LHCN-M2 (cell line): ENCODE measurements around the gene TRIM44. TPM values are rescaled to one million over a fixed set of nuclear protein-coding genes. Genes with fewer than 3 reads are reported as not detected.

Source experiments
- DNase-seq: peaks from one replicate; pipeline ENCODE4 v3.0.0-alpha.2; 2012; ENCODE audit warnings: low read depth
- polyA plus RNA-seq: library from polyadenylated mRNA; unstranded; fragments of >200 nt; gene quantifications from one replicate; pipeline ENCODE4 v1.2.1, GENCODE V29; 2012; ENCODE audit warnings: missing spikeins
- total RNA-seq: library from RNA; depleted of rRNA; stranded (reverse); fragments of >200 nt; gene quantifications from 2 replicates; pipeline ENCODE4 v1.2.3, GENCODE V29; 2014; rRNA removed

Gene TRIM44, protein sequence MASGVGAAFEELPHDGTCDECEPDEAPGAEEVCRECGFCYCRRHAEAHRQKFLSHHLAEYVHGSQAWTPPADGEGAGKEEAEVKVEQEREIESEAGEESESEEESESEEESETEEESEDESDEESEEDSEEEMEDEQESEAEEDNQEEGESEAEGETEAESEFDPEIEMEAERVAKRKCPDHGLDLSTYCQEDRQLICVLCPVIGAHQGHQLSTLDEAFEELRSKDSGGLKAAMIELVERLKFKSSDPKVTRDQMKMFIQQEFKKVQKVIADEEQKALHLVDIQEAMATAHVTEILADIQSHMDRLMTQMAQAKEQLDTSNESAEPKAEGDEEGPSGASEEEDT
- 23.2 and 35.9 TPM in 2 replicates for total RNA-seq
- polyA plus RNA-seq: 32.2 TPM

DNA sequence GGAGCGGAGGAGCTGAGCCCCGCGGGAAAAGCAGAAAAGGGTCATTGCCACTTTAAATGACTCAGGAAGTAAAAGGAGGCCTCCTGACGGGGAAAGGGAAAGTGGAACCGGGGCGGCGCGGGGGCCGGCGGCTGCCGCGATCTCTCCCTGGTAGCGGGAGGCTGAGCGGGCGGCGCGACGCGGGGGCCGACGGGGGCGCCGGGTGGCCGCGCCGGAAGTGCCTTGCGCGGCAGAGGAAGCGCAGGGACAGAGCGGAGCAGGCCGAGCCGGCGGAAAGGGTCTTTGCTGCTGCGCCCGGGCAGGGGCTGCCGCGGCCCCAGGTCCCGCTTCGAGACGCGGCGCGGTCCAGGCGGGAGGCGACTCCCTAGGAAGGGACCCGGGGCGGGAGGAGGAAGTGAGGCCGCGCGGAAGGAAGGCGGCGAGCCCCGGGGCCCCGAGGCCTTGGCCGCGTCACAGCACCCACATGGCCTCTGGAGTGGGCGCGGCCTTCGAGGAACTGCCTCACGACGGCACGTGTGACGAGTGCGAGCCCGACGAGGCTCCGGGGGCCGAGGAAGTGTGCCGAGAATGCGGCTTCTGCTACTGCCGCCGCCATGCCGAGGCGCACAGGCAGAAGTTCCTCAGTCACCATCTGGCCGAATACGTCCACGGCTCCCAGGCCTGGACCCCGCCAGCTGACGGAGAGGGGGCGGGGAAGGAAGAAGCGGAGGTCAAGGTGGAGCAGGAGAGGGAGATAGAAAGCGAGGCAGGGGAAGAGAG is at the start of gene TRIM44:
Gene TRIM44 (plus strand): TSS at position 127 of the 759 bp plus-strand sequence. CDS start 337 bp downstream, at position 464.
- DNase-seq: peak; percentile 86

DNA sequence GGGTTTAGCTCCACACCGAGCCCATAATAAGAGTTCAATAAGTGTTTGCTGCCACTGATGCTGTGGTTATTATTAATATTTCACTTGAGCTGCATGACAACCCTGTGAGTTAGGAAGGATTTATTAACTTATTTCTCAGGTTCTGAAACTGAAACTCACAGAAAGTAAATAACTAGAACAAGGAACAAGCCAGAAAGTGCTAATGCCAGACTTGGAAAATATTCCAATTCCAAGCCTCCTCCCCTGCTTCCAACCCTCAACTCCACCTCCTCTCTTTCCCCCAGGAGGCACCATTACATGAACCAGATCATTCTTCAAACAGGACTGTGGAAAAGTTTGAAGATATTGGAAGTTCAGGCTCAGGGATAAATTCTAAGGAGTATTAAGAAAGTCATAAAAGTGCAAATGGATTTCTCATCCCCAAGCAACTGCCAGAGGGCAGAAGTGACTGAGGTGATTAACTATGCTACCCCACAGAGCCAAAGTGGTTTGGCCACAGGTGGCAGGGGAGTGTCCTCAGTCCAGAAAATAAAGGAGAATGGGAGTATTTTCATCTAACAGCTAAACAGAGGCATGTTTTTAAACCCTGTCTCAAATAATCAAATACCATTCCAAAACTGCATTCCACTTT is 47.5 kb upstream of the TRIM44 start:
- no peak for DNase-seq

DNA sequence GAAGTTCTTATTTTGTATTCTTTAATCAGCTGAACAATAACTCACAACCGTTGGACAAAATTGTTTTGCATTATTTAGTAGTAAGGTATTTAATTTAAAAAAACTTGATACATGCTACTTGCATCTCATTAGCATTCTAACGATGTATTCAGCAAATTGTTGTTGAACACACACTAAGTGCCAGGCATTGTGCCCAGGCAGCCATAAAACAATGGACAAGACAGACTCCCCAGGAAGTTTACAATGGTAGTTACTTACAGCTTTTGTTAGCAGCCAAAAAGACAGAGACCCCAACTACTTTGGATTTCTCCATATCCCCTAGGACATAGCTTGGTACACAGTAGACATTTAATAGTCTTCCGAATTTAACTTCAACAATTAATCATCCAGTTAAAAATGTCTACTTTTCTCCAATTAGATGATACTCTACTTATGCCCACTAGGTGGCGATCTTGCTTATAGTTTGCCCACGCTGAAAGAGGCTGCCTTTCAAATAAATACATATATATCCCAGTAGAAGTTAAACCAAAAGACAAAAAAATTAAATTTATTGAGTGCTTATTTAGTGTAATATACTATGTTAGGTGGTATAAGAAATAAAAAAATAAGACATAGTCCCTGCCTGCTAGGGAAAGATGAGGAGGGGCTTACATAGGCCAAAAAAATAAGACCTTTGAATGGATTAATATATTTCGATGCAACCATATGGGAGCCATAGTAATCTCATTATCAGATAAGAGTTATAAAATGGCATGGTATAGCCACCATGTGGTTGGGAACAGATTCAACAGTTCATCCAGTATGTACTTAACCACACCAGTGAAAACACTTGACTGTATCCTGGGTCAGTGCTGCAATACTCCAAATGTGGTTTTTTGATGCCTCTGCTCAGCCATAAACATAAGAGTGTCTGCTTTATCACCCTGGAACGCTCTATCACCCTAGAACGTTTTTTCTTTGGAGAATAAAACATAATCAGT is 46.4 kb upstream of the TRIM44 start:
- DNase-seq: peak; percentile 57

DNA sequence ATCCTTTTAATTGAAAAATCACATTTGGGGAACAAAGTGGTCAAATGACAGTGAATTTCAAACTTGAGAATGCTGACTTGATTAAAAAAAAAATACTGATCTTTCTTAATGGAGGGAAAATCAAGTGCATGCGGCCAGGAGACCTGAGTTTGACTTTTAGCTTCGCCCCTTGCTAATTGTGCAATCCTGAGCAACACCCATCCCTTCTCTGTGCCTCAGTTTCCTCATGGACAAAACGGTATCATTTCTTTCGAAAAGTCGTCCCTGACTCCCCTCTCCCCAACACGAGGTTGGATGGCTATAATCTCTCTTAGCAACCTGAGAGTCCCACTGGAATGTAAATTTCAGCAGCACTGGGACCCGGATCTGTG is 45.3 kb upstream of the TRIM44 start:
- no peak for DNase-seq

DNA sequence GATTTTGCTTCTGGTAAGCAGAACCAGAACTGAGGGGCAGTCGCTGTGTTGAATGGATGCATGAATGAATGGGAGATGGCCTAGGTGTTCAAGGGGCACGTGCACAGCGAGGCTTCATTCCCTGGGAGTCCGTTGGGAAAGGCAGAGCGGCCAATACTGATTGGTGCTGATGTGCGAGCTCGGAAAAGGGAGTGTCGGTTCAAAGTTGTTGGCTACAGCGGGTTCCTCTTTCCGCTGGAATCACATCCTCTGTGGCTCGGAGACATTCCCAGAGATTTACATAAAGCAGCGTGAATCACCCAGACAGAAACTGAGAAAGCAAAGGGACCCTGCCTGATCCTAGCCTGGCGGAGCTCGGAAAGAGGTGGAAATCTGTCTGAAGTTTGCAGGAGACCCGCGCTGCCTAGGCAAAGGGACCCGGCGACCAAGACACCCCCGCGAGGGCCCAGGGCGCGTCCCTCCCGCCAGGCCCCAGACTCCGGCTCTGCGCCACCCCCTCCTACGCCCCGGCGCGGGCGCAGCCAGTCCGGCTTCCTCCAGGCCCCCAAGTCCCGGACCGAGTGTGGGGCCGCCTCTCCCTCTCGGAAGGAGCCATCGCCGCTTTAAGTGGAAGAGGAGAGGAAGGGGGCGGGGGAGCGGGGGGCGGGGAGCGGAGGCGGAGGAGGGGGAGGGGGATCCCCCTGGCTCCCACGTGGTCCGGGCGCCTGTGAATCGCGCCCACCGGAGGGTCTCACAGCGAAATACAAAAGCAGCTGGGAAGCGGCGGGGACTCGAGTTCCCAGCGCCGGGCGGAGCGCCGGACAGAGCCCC is 44.7 kb upstream of the TRIM44 start, which contains the start of gene FJX1:
Gene FJX1 (plus strand): TSS at position 774 of the 810 bp plus-strand sequence. CDS start 177 bp downstream, outside the sequence.
- peak; percentile 92 for DNase-seq

DNA sequence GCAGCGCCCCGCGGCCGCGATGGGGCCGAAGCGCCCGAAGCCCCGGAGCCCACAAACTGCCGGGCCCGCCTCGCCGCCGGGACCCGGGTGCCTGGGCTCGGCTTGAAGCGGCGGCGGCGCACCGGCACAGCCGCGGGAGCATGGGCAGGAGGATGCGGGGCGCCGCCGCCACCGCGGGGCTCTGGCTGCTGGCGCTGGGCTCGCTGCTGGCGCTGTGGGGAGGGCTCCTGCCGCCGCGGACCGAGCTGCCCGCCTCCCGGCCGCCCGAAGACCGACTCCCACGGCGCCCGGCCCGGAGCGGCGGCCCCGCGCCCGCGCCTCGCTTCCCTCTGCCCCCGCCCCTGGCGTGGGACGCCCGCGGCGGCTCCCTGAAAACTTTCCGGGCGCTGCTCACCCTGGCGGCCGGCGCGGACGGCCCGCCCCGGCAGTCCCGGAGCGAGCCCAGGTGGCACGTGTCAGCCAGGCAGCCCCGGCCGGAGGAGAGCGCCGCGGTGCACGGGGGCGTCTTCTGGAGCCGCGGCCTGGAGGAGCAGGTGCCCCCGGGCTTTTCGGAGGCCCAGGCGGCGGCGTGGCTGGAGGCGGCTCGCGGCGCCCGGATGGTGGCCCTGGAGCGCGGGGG is 44.0 kb upstream of the TRIM44 start:
- no peak for DNase-seq

DNA sequence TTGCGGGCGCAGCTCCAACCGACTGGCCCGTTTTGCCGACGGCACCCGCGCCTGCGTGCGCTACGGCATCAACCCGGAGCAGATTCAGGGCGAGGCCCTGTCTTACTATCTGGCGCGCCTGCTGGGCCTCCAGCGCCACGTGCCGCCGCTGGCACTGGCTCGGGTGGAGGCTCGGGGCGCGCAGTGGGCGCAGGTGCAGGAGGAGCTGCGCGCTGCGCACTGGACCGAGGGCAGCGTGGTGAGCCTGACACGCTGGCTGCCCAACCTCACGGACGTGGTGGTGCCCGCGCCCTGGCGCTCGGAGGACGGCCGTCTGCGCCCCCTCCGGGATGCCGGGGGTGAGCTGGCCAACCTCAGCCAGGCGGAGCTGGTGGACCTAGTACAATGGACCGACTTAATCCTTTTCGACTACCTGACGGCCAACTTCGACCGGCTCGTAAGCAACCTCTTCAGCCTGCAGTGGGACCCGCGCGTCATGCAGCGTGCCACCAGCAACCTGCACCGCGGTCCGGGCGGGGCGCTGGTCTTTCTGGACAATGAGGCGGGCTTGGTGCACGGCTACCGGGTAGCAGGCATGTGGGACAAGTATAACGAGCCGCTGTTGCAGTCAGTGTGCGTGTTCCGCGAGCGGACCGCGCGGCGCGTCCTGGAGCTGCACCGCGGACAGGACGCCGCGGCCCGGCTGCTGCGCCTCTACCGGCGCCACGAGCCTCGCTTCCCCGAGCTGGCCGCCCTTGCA is 43.3 kb upstream of the TRIM44 start:
- DNase-seq: peak; percentile 59

DNA sequence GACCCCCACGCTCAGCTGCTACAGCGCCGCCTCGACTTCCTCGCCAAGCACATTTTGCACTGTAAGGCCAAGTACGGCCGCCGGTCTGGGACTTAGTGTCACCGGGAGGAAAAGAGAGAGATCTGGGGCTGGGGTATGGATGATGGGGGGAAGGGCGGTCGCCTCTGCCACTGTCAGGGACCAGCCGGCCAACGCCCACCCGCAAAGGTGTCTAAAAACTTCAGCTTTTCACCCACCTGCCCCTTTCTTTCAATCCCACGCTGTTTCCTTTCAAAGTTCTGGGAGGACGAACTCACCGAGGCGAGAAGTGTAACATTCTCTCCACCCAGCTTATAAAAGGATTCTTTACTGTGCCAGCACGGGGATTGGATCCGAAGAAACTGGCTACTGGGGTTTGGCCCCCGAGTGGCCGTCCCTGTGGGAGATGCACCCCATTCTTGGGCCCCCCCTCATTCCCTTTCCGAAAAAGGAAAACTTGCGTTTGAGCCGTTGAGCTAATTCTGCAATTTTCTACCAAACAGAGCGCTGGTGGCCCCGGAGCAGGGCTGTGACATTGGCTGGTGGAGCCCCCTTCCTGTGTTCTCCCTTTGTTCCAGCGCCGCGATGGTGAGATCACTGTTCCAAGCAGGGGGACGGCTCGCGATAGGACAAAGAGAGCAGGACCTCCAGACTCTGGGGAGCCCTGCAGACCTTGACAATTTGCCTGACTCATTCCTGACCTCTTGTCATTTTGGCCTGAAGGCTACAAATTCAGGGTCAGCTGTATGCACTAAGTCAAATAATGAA is 42.5 kb upstream of the TRIM44 start:
- peak; percentile 55 for DNase-seq

DNA sequence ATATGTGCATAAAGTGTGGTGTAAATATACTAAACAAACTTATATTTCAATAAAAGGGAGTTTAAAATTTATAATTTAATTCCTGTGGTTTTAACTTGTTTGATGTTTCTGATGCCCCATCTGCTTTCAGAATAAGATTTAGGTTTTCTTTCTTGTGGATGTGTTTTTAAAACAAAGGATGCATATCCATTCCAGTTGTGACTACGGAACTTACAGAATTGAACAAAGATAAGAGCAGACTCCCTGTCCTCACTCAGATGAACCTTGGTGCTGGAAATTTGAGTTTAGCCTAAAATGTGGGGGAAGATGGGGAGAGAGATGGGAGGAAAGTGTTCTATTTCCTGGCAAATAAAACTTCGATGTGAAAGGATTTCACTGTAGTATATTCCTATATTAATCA is 41.8 kb upstream of the TRIM44 start:
- DNase-seq: no peak

DNA sequence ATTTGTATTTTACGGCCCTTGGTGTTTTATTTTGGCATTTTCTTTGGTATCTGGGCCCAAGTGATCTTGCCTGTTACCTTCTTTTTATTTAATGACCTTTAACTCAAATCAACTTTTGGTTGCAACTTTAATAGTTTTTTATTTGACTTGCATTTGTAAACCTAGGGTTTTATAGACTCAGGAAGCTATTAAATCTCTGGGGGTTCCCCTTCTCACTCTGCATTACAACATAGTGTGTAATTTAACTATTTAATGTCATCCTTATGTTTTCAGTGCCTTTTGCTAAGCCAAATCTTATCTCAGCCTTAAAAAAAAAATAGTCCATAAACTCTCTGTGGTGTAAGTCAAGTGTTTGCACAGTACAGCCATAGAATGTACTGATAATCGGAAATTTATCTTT is 41.0 kb upstream of the TRIM44 start:
- DNase-seq: no peak

DNA sequence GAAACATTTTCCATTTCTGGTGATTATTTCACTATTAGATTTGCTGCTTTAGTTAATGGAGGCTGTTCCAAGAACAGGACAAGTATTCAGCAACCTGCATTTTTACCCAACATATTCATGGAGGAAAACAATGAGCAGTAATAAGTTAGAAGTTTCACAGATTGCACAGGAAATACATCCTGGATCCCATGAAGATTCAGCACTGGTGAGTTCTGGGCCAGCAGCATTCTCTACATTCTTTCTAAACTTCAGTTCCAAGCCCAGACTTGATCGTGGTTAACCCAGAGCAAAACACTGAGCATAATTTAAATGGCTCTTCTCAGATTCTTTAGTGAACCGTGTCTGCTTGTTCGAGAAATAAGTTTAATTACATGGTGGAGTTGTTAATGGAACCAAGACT is 40.5 kb upstream of the TRIM44 start:
- DNase-seq: peak; percentile 66

DNA sequence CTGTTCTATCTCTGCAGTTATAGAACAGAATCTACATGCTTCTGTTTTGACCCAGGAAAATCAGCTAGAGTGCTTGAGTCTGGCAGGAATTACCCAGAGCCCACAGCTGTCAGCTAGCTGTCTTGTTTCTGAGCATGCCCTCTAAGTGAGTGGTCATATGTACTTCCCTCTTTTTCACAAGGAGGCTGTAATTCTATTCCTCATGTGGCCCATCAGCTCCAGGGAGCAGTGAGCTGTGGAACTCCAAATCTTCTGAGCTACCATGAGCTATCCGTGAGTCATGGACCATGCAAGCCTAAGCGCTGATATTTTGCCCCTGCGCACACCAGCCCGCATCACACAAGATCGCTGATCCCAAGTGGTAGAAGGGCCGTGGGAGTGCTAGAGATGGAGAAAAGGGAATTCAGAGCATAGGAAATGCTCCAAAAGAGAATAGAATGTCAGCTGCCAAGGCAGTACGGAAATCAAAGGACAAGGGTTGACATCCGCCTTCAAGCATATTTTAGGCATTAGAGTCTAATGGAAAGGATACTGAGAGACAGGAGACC is 38.9 kb upstream of the TRIM44 start:
- peak; percentile 98 for DNase-seq

DNA sequence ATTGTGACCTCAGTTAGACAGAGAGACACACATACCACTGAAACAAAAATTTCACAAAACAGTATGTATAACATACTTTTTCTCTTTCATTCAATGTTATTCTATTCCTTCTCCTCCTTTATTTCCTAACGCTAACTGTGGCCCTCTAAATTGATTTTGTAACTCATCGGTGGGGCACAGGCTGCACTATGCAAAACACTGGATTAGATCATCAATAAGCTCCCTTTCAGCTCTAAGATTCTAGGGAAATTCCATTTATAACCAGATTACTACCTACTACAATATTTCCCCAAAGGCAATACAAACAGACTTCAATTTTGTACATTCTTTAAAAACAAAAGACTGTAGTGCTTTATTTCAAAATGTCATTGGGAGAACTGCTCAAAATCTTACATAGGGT is 38.3 kb upstream of the TRIM44 start:
- no peak for DNase-seq

DNA sequence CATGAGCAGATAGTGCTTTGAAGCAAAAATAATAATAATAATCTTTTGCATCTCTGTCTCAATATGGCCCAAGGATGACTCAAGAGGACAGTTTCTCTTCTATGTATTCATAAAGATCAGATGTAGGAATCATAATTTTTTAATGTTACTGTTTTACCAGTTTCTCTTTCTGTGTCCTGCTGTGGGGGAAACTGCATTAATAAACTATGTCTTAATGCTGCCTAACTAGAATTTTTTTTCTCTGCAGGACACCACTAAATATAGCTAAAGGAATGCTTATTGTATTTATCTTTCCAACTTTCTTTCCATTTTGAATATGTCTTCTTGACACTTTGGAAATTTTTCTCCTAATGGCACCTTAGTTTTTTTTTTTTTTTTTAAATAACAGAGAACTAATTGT is 37.8 kb upstream of the TRIM44 start:
- no peak for DNase-seq

DNA sequence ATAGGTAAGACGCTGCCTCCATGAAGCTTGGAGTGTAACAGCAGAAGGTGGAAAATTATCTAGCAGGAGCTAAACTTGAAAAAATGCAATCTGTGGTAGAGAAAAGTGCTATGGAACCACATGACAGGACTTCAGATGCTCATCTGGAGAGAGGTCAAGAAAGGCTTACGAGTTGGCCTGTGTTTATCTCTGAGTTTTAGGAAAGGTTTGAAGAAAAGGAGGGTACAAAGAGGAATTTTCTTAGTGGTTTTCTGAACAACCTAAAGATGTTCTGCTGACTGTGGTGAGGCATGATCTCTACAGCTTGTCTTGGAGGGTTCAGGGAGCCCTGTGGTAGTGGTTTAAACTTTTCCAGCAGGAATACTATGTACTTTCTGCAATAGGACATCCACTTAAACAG is 36.1 kb upstream of the TRIM44 start:
- DNase-seq: no peak

DNA sequence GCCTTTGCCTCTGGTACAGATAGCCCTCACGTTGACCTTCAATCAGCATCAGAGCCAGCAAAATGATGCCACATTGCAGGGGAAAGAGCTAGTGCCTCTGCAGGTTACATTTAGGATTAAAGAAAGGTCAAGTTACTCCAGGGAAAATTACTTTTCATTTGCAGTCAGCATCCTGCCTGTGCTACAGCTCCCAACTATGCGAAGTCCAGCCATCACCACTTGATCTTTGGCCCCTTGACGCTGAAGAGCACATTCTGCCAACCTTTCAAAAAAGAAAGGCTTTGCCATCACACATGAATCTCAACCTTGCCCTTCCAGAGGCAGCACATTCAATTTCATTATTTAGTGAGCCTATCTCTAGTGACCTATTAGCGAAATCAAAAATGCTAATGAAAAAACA is 33.1 kb upstream of the TRIM44 start:
- DNase-seq: no peak

DNA sequence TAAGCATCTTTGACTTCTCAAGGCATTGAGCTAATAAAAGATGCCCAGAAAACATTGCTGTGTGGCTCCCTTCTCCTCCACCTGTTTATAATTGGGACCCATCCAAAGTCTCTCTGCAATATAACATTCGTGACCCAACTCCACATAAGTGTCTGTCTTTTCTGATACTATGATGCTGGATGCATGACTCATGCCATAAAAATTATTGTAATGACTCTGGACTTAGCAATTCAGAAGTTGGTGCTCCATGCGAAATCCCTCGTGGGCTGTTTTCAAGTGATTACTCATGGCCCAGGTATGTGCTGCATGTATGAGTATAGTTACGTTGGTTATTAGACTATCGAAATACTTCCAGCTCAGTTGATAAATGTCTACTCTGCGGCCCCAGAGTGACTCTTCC is 32.7 kb upstream of the TRIM44 start:
- DNase-seq: peak; percentile 99

DNA sequence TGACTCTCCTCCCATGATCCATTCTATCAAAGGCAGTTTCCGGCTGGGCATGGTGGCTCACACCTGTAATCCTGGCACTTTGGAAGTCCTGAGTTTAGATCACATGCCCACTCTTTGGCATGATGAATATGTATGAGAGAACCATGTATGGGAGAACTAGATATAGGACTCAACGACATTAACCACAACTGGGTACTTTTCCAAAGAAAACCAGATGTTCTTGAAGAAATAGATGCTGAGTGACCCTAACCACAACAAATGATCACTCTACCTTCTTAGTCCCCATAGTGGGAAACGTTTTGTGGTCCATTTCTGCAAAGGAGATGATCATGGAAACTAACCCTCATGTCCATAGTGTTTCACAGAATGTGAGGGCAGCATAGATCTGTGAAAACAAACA is 30.7 kb upstream of the TRIM44 start:
- no peak for DNase-seq
